H9 (cell line): ENCODE data around the gene METAP2. TPM values are rescaled to one million over a fixed set of nuclear protein-coding genes. Genes with fewer than 3 reads are reported as not detected.

Source experiments
- DNase-seq: peaks from one replicate; pipeline ENCODE4 v3.0.0-alpha.2; 2017
- H2AFZ ChIP-seq: one replicate; pipeline ENCODE4 v1.6.1; 2013; ENCODE audit warnings: mild to moderate bottlenecking, low read length, control low read depth, moderate library complexity
- H2AK5ac ChIP-seq: 2 replicates; pipeline ENCODE4 v1.6.1; 2013; ENCODE audit warnings: low read length, control low read depth, mixed read lengths; ENCODE audit not compliant: insufficient read length
- H2BK120ac ChIP-seq: one replicate; pipeline ENCODE4 v1.6.1; 2013; ENCODE audit warnings: low read depth, mild to moderate bottlenecking, low read length, control low read depth, inconsistent platforms; ENCODE audit not compliant: poor library complexity, severe bottlenecking
- H2BK12ac ChIP-seq: 2 replicates; pipeline ENCODE4 v1.6.1; 2013; ENCODE audit warnings: low read length, control low read depth, mixed read lengths, low read depth; ENCODE audit not compliant: insufficient read length
- H2BK15ac ChIP-seq: 2 replicates; pipeline ENCODE4 v1.6.1; 2013; ENCODE audit warnings: low read depth, low read length, control low read depth
- H2BK20ac ChIP-seq: one replicate; pipeline ENCODE4 v1.6.1; 2013; ENCODE audit warnings: low read depth, mild to moderate bottlenecking, low read length, control low read depth, inconsistent platforms; ENCODE audit not compliant: poor library complexity, severe bottlenecking
- H2BK5ac ChIP-seq: 2 replicates; pipeline ENCODE4 v1.6.1; 2013; ENCODE audit warnings: low read length, control low read depth, mixed read lengths; ENCODE audit not compliant: insufficient read length
- H3K14ac ChIP-seq: 2 replicates; pipeline ENCODE4 v1.6.1; 2013; ENCODE audit warnings: low read length, control low read depth; ENCODE audit not compliant: insufficient read depth
- H3K18ac ChIP-seq: 2 replicates; pipeline ENCODE4 v1.6.1; 2013; ENCODE audit warnings: low read depth, mild to moderate bottlenecking, mixed read lengths, low read length, control low read depth; ENCODE audit not compliant: insufficient read length
- H3K23ac ChIP-seq: 2 replicates; pipeline ENCODE4 v1.6.1; 2013; ENCODE audit warnings: low read length, control low read depth, mixed read lengths, low read depth; ENCODE audit not compliant: insufficient read length
- H3K23me2 ChIP-seq: 2 replicates; pipeline ENCODE4 v1.6.1; 2013; ENCODE audit warnings: low read depth, mild to moderate bottlenecking, mixed read lengths, low read length, control low read depth; ENCODE audit not compliant: insufficient read length, poor library complexity, severe bottlenecking
- H3K27ac ChIP-seq: 2 replicates; pipeline ENCODE4 v1.5.1; 2013; ENCODE audit warnings: low read length, control low read depth, mixed read lengths, low read depth; ENCODE audit not compliant: insufficient read length
- H3K27me3 ChIP-seq: 2 replicates; pipeline ENCODE4 v1.6.1; 2013; ENCODE audit warnings: low read length, control low read depth, inconsistent platforms; ENCODE audit not compliant: insufficient read depth
- H3K4ac ChIP-seq: 2 replicates; pipeline ENCODE4 v1.6.1; 2013; ENCODE audit warnings: low read depth, mild to moderate bottlenecking, control low read depth, inconsistent platforms, low read length, moderate library complexity
- H3K4me1 ChIP-seq: 2 replicates; pipeline ENCODE4 v1.6.1; 2013; ENCODE audit warnings: low read length, control low read depth, inconsistent platforms; ENCODE audit not compliant: insufficient read depth
- H3K4me2 ChIP-seq: 2 replicates; pipeline ENCODE4 v1.6.1; 2013; ENCODE audit warnings: low read length, control low read depth, mixed read lengths; ENCODE audit not compliant: insufficient read length, insufficient read depth
- H3K56ac ChIP-seq: 2 replicates; pipeline ENCODE4 v1.6.1; 2013; ENCODE audit warnings: low read depth, mild to moderate bottlenecking, mixed read lengths, low read length, control low read depth; ENCODE audit not compliant: insufficient read length
- H3K79me1 ChIP-seq: 2 replicates; pipeline ENCODE4 v1.6.1; 2013; ENCODE audit warnings: low read depth, mild to moderate bottlenecking, moderate library complexity, low read length, control low read depth, inconsistent platforms; ENCODE audit not compliant: insufficient read depth, poor library complexity, severe bottlenecking
- H3K79me2 ChIP-seq: 2 replicates; pipeline ENCODE4 v1.6.1; 2013; ENCODE audit warnings: low read length, control low read depth, inconsistent platforms; ENCODE audit not compliant: insufficient read depth
- H3K9ac ChIP-seq: 2 replicates; pipeline ENCODE4 v1.6.1; 2013; ENCODE audit warnings: low read length, control low read depth, mixed read lengths; ENCODE audit not compliant: insufficient read length; ENCODE audit errors: extremely low read depth
- H3K9me3 ChIP-seq: one replicate; pipeline ENCODE4 v1.6.1; 2013; ENCODE audit warnings: low read depth, low read length, inconsistent platforms; ENCODE audit not compliant: control insufficient read depth
- H3T11ph ChIP-seq: one replicate; pipeline ENCODE4 v1.6.1; 2013; ENCODE audit warnings: mild to moderate bottlenecking, low read length, control low read depth, inconsistent platforms
- H4K20me1 ChIP-seq: one replicate; pipeline ENCODE4 v1.6.1; 2013; ENCODE audit not compliant: control insufficient read depth, insufficient read length, insufficient read depth
- H4K5ac ChIP-seq: 2 replicates; pipeline ENCODE4 v1.6.1; 2013; ENCODE audit warnings: low read depth, mild to moderate bottlenecking, mixed read lengths, low read length, control low read depth; ENCODE audit not compliant: insufficient read length
- H4K8ac ChIP-seq: replicated peaks from 2 replicates; pipeline ENCODE4 v1.6.1; 2013; ENCODE audit warnings: low read length, control low read depth, mixed read lengths, low read depth; ENCODE audit not compliant: insufficient read length
- H4K91ac ChIP-seq: 2 replicates; pipeline ENCODE4 v1.6.1; 2013; ENCODE audit warnings: low read depth, mild to moderate bottlenecking, moderate library complexity, mixed read lengths, low read length, control low read depth; ENCODE audit not compliant: insufficient read length
- H3K27ac Mint-ChIP-seq, 3 experiments: 2 replicates in 2 of 3; 3 replicates in 1 of 3; pipeline ENCODE4 v1.8.0; 2020 to 2021; ENCODE audit warnings: mixed read lengths in 3 of 3, mild to moderate bottlenecking in 1 of 3, moderate library complexity in 1 of 3
- H3K27me3 Mint-ChIP-seq: 2 replicates; pipeline ENCODE4 v1.8.0; 2021; ENCODE audit warnings: low read depth, mild to moderate bottlenecking, moderate library complexity, mixed read lengths
- H3K36me3 Mint-ChIP-seq, 3 experiments: 2 replicates in 2 of 3; 3 replicates in 1 of 3; pipeline ENCODE4 v1.8.0; 2020 to 2021; ENCODE audit warnings: low read depth in 3 of 3, mixed read lengths in 3 of 3; ENCODE audit not compliant: insufficient read depth in 1 of 3
- H3K4me1 Mint-ChIP-seq, 2 experiments: 2 replicates each; pipeline ENCODE4 v1.8.0; 2020; ENCODE audit warnings: mixed read lengths in 2 of 2
- H3K4me3 Mint-ChIP-seq, 2 experiments: 2 replicates in 1 of 2; 3 replicates in 1 of 2; pipeline ENCODE4 v1.8.0; 2020 to 2021; ENCODE audit warnings: mild to moderate bottlenecking in 2 of 2, mixed read lengths in 2 of 2, moderate library complexity in 1 of 2
- H3K9me3 Mint-ChIP-seq, 2 experiments: 2 replicates in 1 of 2; 3 replicates in 1 of 2; pipeline ENCODE4 v1.8.0; 2020; ENCODE audit warnings: mild to moderate bottlenecking in 2 of 2, mixed read lengths in 2 of 2, moderate library complexity in 1 of 2
- CTCF ChIP-seq: fragments of 200-600 bp; sonication (generic); conservative IDR thresholded peaks from 3 replicates; pipeline ENCODE4 v1.8.0; 2021; ENCODE audit warnings: antibody characterized with exemption, mild to moderate bottlenecking
- WGBS: extraction: QIAGEN DNeasy Blood & Tissue Kit; methylation state at CpG from one replicate; pipeline ENCODE4 v1.1.7; 2013; ENCODE audit warnings: missing lambda C conversion rate, low lambda C conversion rate, mixed read lengths; ENCODE audit not compliant: insufficient read length; ENCODE audit errors: extremely low coverage; 5-methylcytosine and 5-hydroxymethylcytosine counted together
- total RNA-seq: library from RNA; stranded (reverse); gene quantifications from 2 replicates; pipeline ENCODE4 v1.2.1, GENCODE V29; 2021

The METAP2 gene
- total RNA-seq, 1 experiment from 2014 or later: 140 TPM

- peaks cover 20 to 21% of the 10 kb centered on the region in 2 experiments for H3K9me3 Mint-ChIP-seq
- Histone ChIP-seq H3K14ac (no peak overlapping the region), H3K4me2 (no peak overlapping the region), H4K20me1 (no peaks in the 10 kb centered on the region), H3T11ph (no peak overlapping the region), H4K91ac (no peak overlapping the region), H4K8ac (no peak overlapping the region), H3K79me1 (no peaks in the 10 kb centered on the region), H3K79me2 (no peaks in the 10 kb centered on the region), H4K5ac (no peak overlapping the region), H3K27ac (no peak overlapping the region), H3K56ac (no peak overlapping the region), H2BK20ac (no peak overlapping the region), H2BK5ac (no peak overlapping the region), H2AK5ac (no peak overlapping the region), H2BK15ac (no peak overlapping the region), H2BK12ac (no peak overlapping the region), H3K9me3 (peaks cover 8% of the 10 kb centered on the region), H3K27me3 (no peaks in the 10 kb centered on the region; the same call in 1 of the 2 replicates), H2BK120ac (no peak overlapping the region), H3K9ac (no peak overlapping the region), H2AFZ (no peak overlapping the region), H3K18ac (no peak overlapping the region), H3K4ac (no peak overlapping the region), H3K23me2 (no peaks in the 10 kb centered on the region), H3K23ac (no peak overlapping the region), H3K4me1 (no peaks in the 10 kb centered on the region)
- H3K27ac Mint-ChIP-seq: no peak overlapping the region; a peak in 1 of 7 replicates
- no peak for DNase-seq
- H3K27me3 Mint-ChIP-seq: no peaks in the 10 kb centered on the region; the same call in none of the 2 replicates
- peaks cover 4 to 5% of the 10 kb centered on the region in 2 experiments; a peak in 2 of 4 replicates for H3K4me1 Mint-ChIP-seq
- no peak for TF ChIP-seq CTCF
- H3K4me3 Mint-ChIP-seq: no peak overlapping the region
- no CpG with 5 or more reads among the region's 3 CpGs for WGBS
- peaks cover 2 to 14% (median 2%) of the 10 kb centered on the region in 3 experiments; a peak in 4 of 7 replicates for H3K36me3 Mint-ChIP-seq
Observed at GRCh38 chr12:95459310-95459709, 14.6 kb upstream of the METAP2 start.
